HG02642 (cell line): ENCODE measurements around the gene PHYKPL.
"Not testable (repeated sequence)": the region's sequence is repeated elsewhere in the genome, so short reads cannot be mapped to it uniquely, and the experiment has no call there.

Source experiments
- ATAC-seq: cut with Tn5 transposase; IDR thresholded peaks from one replicate; pipeline ENCODE4 v1.9.1; 2021; ENCODE audit warnings: mild to moderate bottlenecking; ENCODE audit not compliant: unreplicated experiment, poor library complexity

PHYKPL gene

GRCh38 chr5:178266581-178266980, 34.0 kb upstream of the PHYKPL start:
- no peak for ATAC-seq

GRCh38 chr5:178265746-178266145, 33.1 kb upstream of the PHYKPL start:
- ATAC-seq = no peak

- ATAC-seq = no peak
Observed at GRCh38 chr5:178264044-178264443, 31.4 kb upstream of the PHYKPL start.

GRCh38 chr5:178261666-178262600, 29.3 kb upstream of the PHYKPL start:
- ATAC-seq = no peak

- ATAC-seq = no peak
Observed at GRCh38 chr5:178259623-178260536, 27.3 kb upstream of the PHYKPL start.

GRCh38 chr5:178257650-178258049, 25.0 kb upstream of the PHYKPL start:
- ATAC-seq = no peak

GRCh38 chr5:178256746-178257145, 24.1 kb upstream of the PHYKPL start:
- ATAC-seq = no peak

- not testable (repeated sequence) for ATAC-seq
Observed at GRCh38 chr5:178253632-178254031, 21.0 kb upstream of the PHYKPL start.

- no peak for ATAC-seq
Observed at GRCh38 chr5:178252258-178252657, 19.7 kb upstream of the PHYKPL start.

GRCh38 chr5:178250263-178250662, 17.7 kb upstream of the PHYKPL start:
- ATAC-seq = no peak

- ATAC-seq = no peak
Observed at GRCh38 chr5:178249191-178249989, 16.8 kb upstream of the PHYKPL start.

- ATAC-seq = no peak
Observed at GRCh38 chr5:178248750-178249149, 16.1 kb upstream of the PHYKPL start.

GRCh38 chr5:178247481-178248456, 15.2 kb upstream of the PHYKPL start:
- ATAC-seq = no peak

GRCh38 chr5:178246624-178247279, 14.2 kb upstream of the PHYKPL start:
- ATAC-seq = no peak

GRCh38 chr5:178245389-178245788, 12.8 kb upstream of the PHYKPL start:
- ATAC-seq = no peak

- ATAC-seq = no peak
Observed at GRCh38 chr5:178244576-178244975, 12.0 kb upstream of the PHYKPL start.

- ATAC-seq = no peak
Observed at GRCh38 chr5:178242416-178242815, 9.8 kb upstream of the PHYKPL start.

- no peak for ATAC-seq
Observed at GRCh38 chr5:178241688-178242231, 9.2 kb upstream of the PHYKPL start.
